Stimulated activated CD8-positive, alpha-beta memory T cell treated with anti-CD3 and anti-CD28 coated beads, Interleukin-2, amount 100 ng/mL, for 48 hours (primary cell): ENCODE results near the gene NXPE3.

ENCODE experiments used
- DNase-seq, 2 donors: peaks; one replicate each; pipeline ENCODE4 v3.0.0-alpha.2; 2020; ENCODE audit warnings: low read depth in 2 of 2

Gene NXPE3

GRCh38 chr3:101802179-101802578 lies 23.2 kb downstream of the NXPE3 start:
- DNase-seq = no peak

GRCh38 chr3:101803173-101803782 lies 24.3 kb downstream of the NXPE3 start:
- no peak for DNase-seq

GRCh38 chr3:101803939-101804338 lies 24.9 kb downstream of the NXPE3 start:
- no peak for DNase-seq

GRCh38 chr3:101806491-101806890 lies 27.5 kb downstream of the NXPE3 start:
- no peak for DNase-seq

- no peak for DNase-seq
These were observed 28.9 kb downstream of the NXPE3 start for GRCh38 chr3:101807888-101808287.

GRCh38 chr3:101809178-101810021 lies 30.4 kb downstream of the NXPE3 start:
- DNase-seq = no peak

- DNase-seq = no peak
These were observed 31.0 kb downstream of the NXPE3 start for GRCh38 chr3:101810022-101810418.

GRCh38 chr3:101811875-101812274 lies 32.9 kb downstream of the NXPE3 start:
- DNase-seq = no peak

- no peak for DNase-seq
These were observed 33.9 kb downstream of the NXPE3 start for GRCh38 chr3:101812895-101813294.

GRCh38 chr3:101813817-101814440 lies 34.9 kb downstream of the NXPE3 start:
- DNase-seq = no peak

GRCh38 chr3:101814835-101815234 lies 35.8 kb downstream of the NXPE3 start:
- DNase-seq = no peak

GRCh38 chr3:101816215-101817149 lies 37.5 kb downstream of the NXPE3 start:
- DNase-seq = no peak

GRCh38 chr3:101817992-101818391 lies 39.0 kb downstream of the NXPE3 start:
- no peak for DNase-seq

- DNase-seq = no peak
These were observed 40.7 kb downstream of the NXPE3 start for GRCh38 chr3:101819649-101820206.

- no peak for DNase-seq
These were observed 42.5 kb downstream of the NXPE3 start for GRCh38 chr3:101821503-101821902.

GRCh38 chr3:101823525-101823924 lies 44.5 kb downstream of the NXPE3 start:
- no peak for DNase-seq

GRCh38 chr3:101824702-101825101 lies 45.7 kb downstream of the NXPE3 start:
- no peak for DNase-seq

GRCh38 chr3:101825904-101826445 lies 47.0 kb downstream of the NXPE3 start:
- DNase-seq = no peak

GRCh38 chr3:101827211-101828174 lies 48.5 kb downstream of the NXPE3 start:
- peak; percentile 78 to 79 for DNase-seq

- no peak for DNase-seq
These were observed 49.3 kb downstream of the NXPE3 start for GRCh38 chr3:101828276-101828675.
